SU-DHL-6 (cell line): ENCODE data around the gene ADGRG1.
"Not testable (repeated sequence)": the region's sequence is repeated elsewhere in the genome, so short reads cannot be mapped to it uniquely, and the experiment has no call there.

Experiments
- H2AFZ ChIP-seq: fragments of 200-600 bp; sonication (generic); 2 replicates; pipeline ENCODE4 v1.6.1; 2014; ENCODE audit warnings: low read depth, mild to moderate bottlenecking, moderate library complexity, mixed read lengths, antibody characterized with exemption, low read length; ENCODE audit not compliant: severe bottlenecking
- H3F3A ChIP-seq: fragments of 200-600 bp; shearing (Covaris generic); 2 replicates; pipeline ENCODE4 v1.6.0; 2016; ENCODE audit warnings: antibody characterized with exemption, mild to moderate bottlenecking; ENCODE audit not compliant: insufficient read depth
- H3K27ac ChIP-seq: fragments of 200-600 bp; sonication (generic); 2 replicates; pipeline ENCODE4 v1.5.1; 2016; ENCODE audit warnings: low read depth, mild to moderate bottlenecking, low read length, moderate library complexity, mixed read lengths
- H3K27me3 ChIP-seq: fragments of 200-600 bp; sonication (generic), shearing (Covaris generic); 2 replicates; pipeline ENCODE4 v1.6.0; 2014; ENCODE audit warnings: mild to moderate bottlenecking, low read length
- H3K36me3 ChIP-seq: fragments of 200-600 bp; sonication (generic); 2 replicates; pipeline ENCODE4 v1.6.1; 2014; ENCODE audit warnings: mild to moderate bottlenecking, low read length, mixed read lengths
- H3K4me2 ChIP-seq: fragments of 300-600, 200-600 bp; shearing (Covaris generic), sonication (generic); 2 replicates; pipeline ENCODE4 v1.6.0; 2014; ENCODE audit warnings: low read length, low read depth, mild to moderate bottlenecking; ENCODE audit not compliant: poor library complexity, severe bottlenecking
- H3K4me3 ChIP-seq: fragments of 200-600 bp; sonication (generic); 2 replicates; pipeline ENCODE4 v1.5.1; 2014; ENCODE audit warnings: antibody characterized with exemption, low read length, mild to moderate bottlenecking, mixed read lengths; ENCODE audit not compliant: insufficient read depth, poor library complexity, severe bottlenecking
- H3K79me2 ChIP-seq: fragments of 200-600 bp; sonication (generic); 2 replicates; pipeline ENCODE4 v1.6.1; 2014; ENCODE audit warnings: mild to moderate bottlenecking, low read length, moderate library complexity; ENCODE audit not compliant: insufficient read depth
- H3K9ac ChIP-seq: fragments of 200-600 bp; sonication (generic); 2 replicates; pipeline ENCODE4 v1.7.0; 2014; ENCODE audit warnings: mild to moderate bottlenecking, low read length
- H3K9me2 ChIP-seq: fragments of 200-600 bp; sonication (generic); replicated peaks from 2 replicates; pipeline ENCODE4 v1.6.1; 2014; ENCODE audit warnings: low read length; ENCODE audit not compliant: insufficient read depth
- H3K9me3 ChIP-seq: fragments of 200-600 bp; sonication (generic); 2 replicates; pipeline ENCODE4 v1.6.1; 2014; ENCODE audit warnings: low read length, mixed read lengths; ENCODE audit not compliant: insufficient read depth
- H4K20me1 ChIP-seq: fragments of 200-600 bp; sonication (generic); 2 replicates; pipeline ENCODE4 v1.6.1; 2014; ENCODE audit warnings: low read depth, mild to moderate bottlenecking, antibody characterized with exemption, low read length, moderate library complexity, mixed read lengths
- CTCF ChIP-seq: fragments of 200-600 bp; sonication (generic); IDR thresholded peaks from one replicate; pipeline ENCODE4 v1.5.1; 2017; ENCODE audit warnings: antibody characterized with exemption, mild to moderate bottlenecking, low read length, moderate library complexity; ENCODE audit not compliant: insufficient read depth, poor library complexity, severe bottlenecking
- EZH2phosphoT487 ChIP-seq: fragments of 200-600 bp; sonication (generic), shearing (Covaris generic); conservative IDR thresholded peaks from 2 replicates; pipeline ENCODE4 v1.6.1; 2018; ENCODE audit warnings: mild to moderate bottlenecking, antibody characterized with exemption, low read length, moderate library complexity, mixed read lengths

ADGRG1 gene

GRCh38 chr16:57593021-57593420, 35.4 kb upstream of the ADGRG1 start:
- Histone ChIP-seq H3K36me3 (no peaks in the 10 kb centered on the region), H3K9me2 (no peaks in the 10 kb centered on the region), H3K27ac (no peak overlapping the region), H3K4me3 (no peak overlapping the region), H3K79me2 (no peaks in the 10 kb centered on the region), H4K20me1 (no peaks in the 10 kb centered on the region), H3K9ac (no peak overlapping the region), H2AFZ (no peak overlapping the region), H3K4me2 (no peak overlapping the region), H3K27me3 (no peaks in the 10 kb centered on the region), H3F3A (no peaks in the 10 kb centered on the region), H3K9me3 (no peaks in the 10 kb centered on the region)
- no peak for TF ChIP-seq EZH2phosphoT487

- Histone ChIP-seq H3K36me3 (no peaks in the 10 kb centered on the region), H3K9me2 (no peaks in the 10 kb centered on the region), H3F3A (no peaks in the 10 kb centered on the region), H3K27me3 (no peaks in the 10 kb centered on the region), H3K9me3 (no peaks in the 10 kb centered on the region), H3K79me2 (no peaks in the 10 kb centered on the region), H2AFZ (no peak overlapping the region), H3K9ac (no peak overlapping the region), H4K20me1 (no peaks in the 10 kb centered on the region), H3K27ac (no peak overlapping the region), H3K4me3 (no peak overlapping the region), H3K4me2 (no peak overlapping the region)
- TF ChIP-seq CTCF (no peak), EZH2phosphoT487 (no peak)
These were observed 34.4 kb upstream of the ADGRG1 start for GRCh38 chr16:57593990-57594389.

GRCh38 chr16:57594531-57595031, 33.8 kb upstream of the ADGRG1 start:
- Histone ChIP-seq H3K4me2 (no peak overlapping the region), H3K27me3 (no peaks in the 10 kb centered on the region), H4K20me1 (no peaks in the 10 kb centered on the region), H3K36me3 (no peaks in the 10 kb centered on the region), H3K79me2 (no peaks in the 10 kb centered on the region), H3K9me3 (no peaks in the 10 kb centered on the region), H3F3A (no peaks in the 10 kb centered on the region), H3K9ac (no peak overlapping the region), H3K9me2 (no peaks in the 10 kb centered on the region), H3K27ac (no peak overlapping the region), H3K4me3 (no peak overlapping the region), H2AFZ (no peak overlapping the region)
- TF ChIP-seq CTCF (no peak), EZH2phosphoT487 (no peak)

- H3K79me2 ChIP-seq, H3K9me3 ChIP-seq, H3K4me2 ChIP-seq, H3K36me3 ChIP-seq, H3K27ac ChIP-seq, H3K9me2 ChIP-seq, H4K20me1 ChIP-seq, H3K9ac ChIP-seq, H3K27me3 ChIP-seq, H3K4me3 ChIP-seq, H2AFZ ChIP-seq, H3F3A ChIP-seq: not testable (repeated sequence)
These were observed 32.2 kb upstream of the ADGRG1 start for GRCh38 chr16:57596234-57596633.
